Mesothelial cell of epicardium (in vitro differentiated cells): ENCODE measurements around the gene CD276. TPM values are rescaled to one million over a fixed set of nuclear protein-coding genes. Genes with fewer than 3 reads are reported as not detected.

Experiments used
- DNase-seq, 2 experiments: peaks; one replicate each; pipeline ENCODE4 v3.0.0; 2021; ENCODE audit warnings: low spot score in 2 of 2; ENCODE audit not compliant: unreplicated experiment in 2 of 2
- H3K27ac Mint-ChIP-seq: 2 replicates; pipeline ENCODE4 v1.8.0; 2021; ENCODE audit warnings: mixed read lengths
- H3K27me3 Mint-ChIP-seq: 2 replicates; pipeline ENCODE4 v1.8.0; 2021; ENCODE audit warnings: low read depth, mixed read lengths
- H3K36me3 Mint-ChIP-seq: 2 replicates; pipeline ENCODE4 v1.8.0; 2021; ENCODE audit warnings: mixed read lengths
- H3K4me1 Mint-ChIP-seq: 2 replicates; pipeline ENCODE4 v1.8.0; 2021; ENCODE audit warnings: mixed read lengths
- H3K4me3 Mint-ChIP-seq: 2 replicates; pipeline ENCODE4 v1.8.0; 2021; ENCODE audit warnings: mild to moderate bottlenecking, moderate library complexity, mixed read lengths
- H3K9me3 Mint-ChIP-seq: 2 replicates; pipeline ENCODE4 v1.8.0; 2021; ENCODE audit warnings: mixed read lengths
- CTCF ChIP-seq: fragments of 200-600 bp; sonication (generic); IDR thresholded peaks from one replicate; pipeline ENCODE4 v1.5.0; 2021; ENCODE audit warnings: antibody characterized with exemption; ENCODE audit not compliant: unreplicated experiment
- total RNA-seq: library from RNA; stranded (reverse); gene quantifications from 3 replicates; pipeline ENCODE4 v1.2.1, GENCODE V29; 2021

CD276 gene
- total RNA-seq, 1 donor from 2014 or later = 174 TPM

DNA sequence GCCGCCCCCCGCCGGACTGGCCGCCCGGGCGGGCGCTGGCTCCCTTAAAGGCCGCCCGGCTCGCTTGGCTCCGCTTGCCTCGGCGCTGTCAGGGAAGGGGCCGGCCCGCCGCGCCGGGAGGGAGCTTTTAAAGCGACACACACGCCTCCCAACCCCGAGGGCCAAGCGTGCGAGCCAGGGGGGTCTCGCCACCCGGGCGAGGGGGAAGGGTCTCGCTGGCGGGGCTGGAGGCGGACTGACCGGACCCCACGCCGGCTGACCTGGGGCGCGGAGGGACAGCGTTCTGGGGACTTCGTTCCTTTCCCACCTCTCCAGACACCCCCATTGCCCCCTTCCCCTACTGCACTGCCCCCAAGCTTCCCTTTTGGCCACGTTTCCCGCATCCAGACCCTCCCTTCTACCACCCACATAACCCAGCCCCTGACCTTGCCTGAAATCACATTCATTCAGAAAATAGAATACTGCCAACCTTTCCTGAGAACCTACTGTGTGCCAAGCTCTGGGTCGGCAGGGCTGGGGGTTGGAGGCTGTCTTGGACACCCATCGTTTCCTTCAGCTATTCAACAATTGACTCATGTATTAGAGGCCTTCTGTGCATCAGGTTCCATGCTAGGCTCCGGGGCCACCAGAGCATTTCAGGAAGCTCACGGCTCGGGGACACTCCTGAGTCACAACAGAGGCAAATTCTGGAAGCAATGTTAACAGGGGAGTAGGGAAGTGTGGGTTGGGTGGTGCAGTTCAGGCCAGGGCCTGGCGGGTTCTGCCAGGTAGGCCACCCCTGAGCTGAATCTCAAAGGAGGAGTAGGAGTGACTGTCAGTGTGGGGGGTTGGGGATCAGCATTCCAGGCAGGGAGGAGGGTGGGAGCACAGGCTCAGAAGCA, 69.3 kb downstream of the CD276 start, which contains the start of gene INSYN1:
Gene INSYN1, minus strand, starts transcription at position 102 of the 881 bp plus-strand sequence. CDS start 2,221 bp downstream, outside the sequence.
- no peaks in the 10 kb centered on the region for H3K9me3 Mint-ChIP-seq
- H3K27me3 Mint-ChIP-seq = peaks cover 46% of the 10 kb centered on the region
- H3K4me3 Mint-ChIP-seq = peak within 1 kb of the TSS; percentile 70
- H3K36me3 Mint-ChIP-seq = no peaks in the 10 kb centered on the region
- TF ChIP-seq CTCF = no peak
- DNase-seq = peak in 1 of 2 experiments; percentile 50
- peak within 1 kb of the TSS; percentile 51 for H3K27ac Mint-ChIP-seq
- peaks cover 22% of the 10 kb centered on the region for H3K4me1 Mint-ChIP-seq

- Mint-ChIP-seq H3K27ac (no peak overlapping the region), H3K4me1 (peaks cover 22% of the 10 kb centered on the region), H3K27me3 (peaks cover 46% of the 10 kb centered on the region), H3K4me3 (no peak overlapping the region), H3K36me3 (no peaks in the 10 kb centered on the region), H3K9me3 (no peaks in the 10 kb centered on the region)
- DNase-seq = no peak
- no peak for TF ChIP-seq CTCF
Observed at GRCh38 chr15:73754461-73754860, 70.3 kb downstream of the CD276 start.

DNA sequence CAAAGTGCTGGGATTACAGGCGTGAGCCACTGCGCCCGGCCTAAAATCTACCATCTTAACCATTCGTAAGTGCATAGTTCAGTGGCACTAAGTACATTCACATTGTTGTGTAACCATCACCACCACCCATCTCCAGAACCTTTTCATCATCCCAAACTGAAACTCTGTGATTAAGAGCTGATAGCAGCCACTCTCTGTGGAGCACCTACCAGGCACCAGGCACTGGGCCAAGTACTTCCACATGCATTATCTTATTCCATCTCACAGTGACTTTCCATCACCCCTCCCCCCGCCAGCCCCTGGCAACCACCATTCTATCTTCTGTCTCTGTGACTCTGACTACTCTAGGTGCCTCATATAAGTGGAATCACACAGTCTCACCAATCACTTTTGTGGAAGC, 71.3 kb downstream of the CD276 start:
- no peak overlapping the region for H3K4me3 Mint-ChIP-seq
- H3K4me1 Mint-ChIP-seq = peaks cover 20% of the 10 kb centered on the region
- no peaks in the 10 kb centered on the region for H3K36me3 Mint-ChIP-seq
- no peak for DNase-seq
- H3K9me3 Mint-ChIP-seq = no peaks in the 10 kb centered on the region
- H3K27me3 Mint-ChIP-seq = peaks cover 37% of the 10 kb centered on the region
- H3K27ac Mint-ChIP-seq = no peak overlapping the region
- no peak for TF ChIP-seq CTCF

GRCh38 chr15:73755946-73756345, 71.8 kb downstream of the CD276 start:
- TF ChIP-seq CTCF = no peak
- Mint-ChIP-seq H3K27ac (no peak overlapping the region), H3K4me3 (no peak overlapping the region), H3K4me1 (peaks cover 20% of the 10 kb centered on the region), H3K36me3 (no peaks in the 10 kb centered on the region), H3K27me3 (peaks cover 33% of the 10 kb centered on the region), H3K9me3 (no peaks in the 10 kb centered on the region)
- no peak for DNase-seq

DNA sequence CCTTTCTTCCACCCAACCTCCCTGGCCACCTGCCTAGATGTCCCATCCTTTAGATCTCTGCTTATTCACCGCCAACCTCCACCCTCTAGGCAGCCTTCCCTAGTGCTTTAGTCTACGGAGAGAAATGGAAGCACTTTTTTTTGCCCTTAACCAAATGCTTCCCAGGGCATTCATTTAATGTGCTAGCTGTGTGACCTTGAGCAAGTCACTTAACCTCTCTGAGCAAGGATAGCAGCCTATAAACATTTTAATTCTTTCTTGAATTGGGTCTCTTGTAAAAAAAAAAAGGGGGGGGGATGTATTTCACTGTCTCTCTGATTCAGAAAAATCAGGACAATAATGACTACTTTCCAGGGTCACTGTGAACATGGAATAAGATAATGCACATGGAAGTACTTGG, 72.2 kb downstream of the CD276 start:
- Mint-ChIP-seq H3K27ac (no peak overlapping the region), H3K4me1 (peaks cover 18% of the 10 kb centered on the region), H3K4me3 (no peak overlapping the region), H3K27me3 (peaks cover 30% of the 10 kb centered on the region), H3K9me3 (no peaks in the 10 kb centered on the region), H3K36me3 (no peaks in the 10 kb centered on the region)
- DNase-seq = no peak
- TF ChIP-seq CTCF = no peak
